ENCODE data around the gene MAP7.

MAP7 gene

GRCh38 chr6:136464148-136464547 is 86.1 kb downstream of the MAP7 start:
- Histone ChIP-seq H3K4me1 (ENCODE audit: control insufficient read depth in 1 of 2, insufficient read depth in 1 of 2, low read depth in 1 of 2, low read length in 1 of 2) (peaks cover 0 to 3% of the 10 kb centered on the region in 2 experiments), H3K27me3 (no peaks in the 10 kb centered on the region), H3K36me3 (no peaks in the 10 kb centered on the region), H3K9me3 (no peaks in the 10 kb centered on the region), H3K27ac (no peak overlapping the region), H3K4me3 (ENCODE audit: low read depth in 1 of 2, low read length in 1 of 2) (no peak overlapping the region)
- no peak for TF ChIP-seq CTCF (IDR thresholded peaks at IDR 0.05)

GRCh38 chr6:136463743-136464142 is 86.5 kb downstream of the MAP7 start:
- no peaks in the 10 kb centered on the region for H3K9me3 ChIP-seq
- TF ChIP-seq CTCF (IDR thresholded peaks at IDR 0.05) = no peak
- no peak overlapping the region for H3K4me3 ChIP-seq (ENCODE audit: low read depth in 1 of 2, low read length in 1 of 2)
- no peak overlapping the region for H3K27ac ChIP-seq
- H3K36me3 ChIP-seq = no peaks in the 10 kb centered on the region
- no peaks in the 10 kb centered on the region for H3K27me3 ChIP-seq
- no peaks in the 10 kb centered on the region for H3K4me1 ChIP-seq (ENCODE audit: control insufficient read depth in 1 of 2, insufficient read depth in 1 of 2, low read depth in 1 of 2, low read length in 1 of 2)

GRCh38 chr6:136446579-136447187 is 103.5 kb downstream of the MAP7 start:
- no peaks in the 10 kb centered on the region for H3K9me3 ChIP-seq
- H3K27me3 ChIP-seq = no peaks in the 10 kb centered on the region
- no peak overlapping the region for H3K4me3 ChIP-seq (ENCODE audit: low read depth in 1 of 2, low read length in 1 of 2)
- TF ChIP-seq CTCF (IDR thresholded peaks at IDR 0.05) = no peak
- no peaks in the 10 kb centered on the region for H3K4me1 ChIP-seq (ENCODE audit: control insufficient read depth in 1 of 2, insufficient read depth in 1 of 2, low read depth in 1 of 2, low read length in 1 of 2)
- H3K36me3 ChIP-seq = no peaks in the 10 kb centered on the region
- H3K27ac ChIP-seq = no peak overlapping the region

GRCh38 chr6:136446145-136446544 is 104.1 kb downstream of the MAP7 start:
- Histone ChIP-seq H3K9me3 (no peaks in the 10 kb centered on the region), H3K27me3 (no peaks in the 10 kb centered on the region), H3K4me3 (ENCODE audit: low read depth in 1 of 2, low read length in 1 of 2) (no peak overlapping the region), H3K27ac (no peak overlapping the region), H3K4me1 (ENCODE audit: control insufficient read depth in 1 of 2, insufficient read depth in 1 of 2, low read depth in 1 of 2, low read length in 1 of 2) (no peaks in the 10 kb centered on the region), H3K36me3 (no peaks in the 10 kb centered on the region)
- TF ChIP-seq CTCF (IDR thresholded peaks at IDR 0.05) = no peak

- no peaks in the 10 kb centered on the region for H3K4me1 ChIP-seq (ENCODE audit: control insufficient read depth in 1 of 2, insufficient read depth in 1 of 2, low read depth in 1 of 2, low read length in 1 of 2)
- no peaks in the 10 kb centered on the region for H3K27me3 ChIP-seq
- H3K36me3 ChIP-seq = no peaks in the 10 kb centered on the region
- H3K4me3 ChIP-seq (ENCODE audit: low read depth in 1 of 2, low read length in 1 of 2) = no peak overlapping the region
- no peak for TF ChIP-seq CTCF (IDR thresholded peaks at IDR 0.05)
- no peak overlapping the region for H3K27ac ChIP-seq
- no peaks in the 10 kb centered on the region for H3K9me3 ChIP-seq
Measured at GRCh38 chr6:136445063-136445462, 105.2 kb downstream of the MAP7 start.

- H3K4me3 ChIP-seq (ENCODE audit: low read depth in 1 of 2, low read length in 1 of 2) = no peak overlapping the region
- no peaks in the 10 kb centered on the region for H3K27me3 ChIP-seq
- H3K36me3 ChIP-seq = no peaks in the 10 kb centered on the region
- no peak for TF ChIP-seq CTCF (IDR thresholded peaks at IDR 0.05)
- H3K4me1 ChIP-seq (ENCODE audit: control insufficient read depth in 1 of 2, insufficient read depth in 1 of 2, low read depth in 1 of 2, low read length in 1 of 2) = no peaks in the 10 kb centered on the region
- no peaks in the 10 kb centered on the region for H3K9me3 ChIP-seq
- H3K27ac ChIP-seq = no peak overlapping the region
Measured at GRCh38 chr6:136440203-136440602, 110.0 kb downstream of the MAP7 start.
